ENCODE data around the gene TRAP1. TPM values are rescaled to one million over a fixed set of nuclear protein-coding genes. Genes with fewer than 3 reads are reported as not detected.

TRAP1 gene
- total RNA-seq, 2 donors from 2014 or later, result 105 to 257 TPM

DNA sequence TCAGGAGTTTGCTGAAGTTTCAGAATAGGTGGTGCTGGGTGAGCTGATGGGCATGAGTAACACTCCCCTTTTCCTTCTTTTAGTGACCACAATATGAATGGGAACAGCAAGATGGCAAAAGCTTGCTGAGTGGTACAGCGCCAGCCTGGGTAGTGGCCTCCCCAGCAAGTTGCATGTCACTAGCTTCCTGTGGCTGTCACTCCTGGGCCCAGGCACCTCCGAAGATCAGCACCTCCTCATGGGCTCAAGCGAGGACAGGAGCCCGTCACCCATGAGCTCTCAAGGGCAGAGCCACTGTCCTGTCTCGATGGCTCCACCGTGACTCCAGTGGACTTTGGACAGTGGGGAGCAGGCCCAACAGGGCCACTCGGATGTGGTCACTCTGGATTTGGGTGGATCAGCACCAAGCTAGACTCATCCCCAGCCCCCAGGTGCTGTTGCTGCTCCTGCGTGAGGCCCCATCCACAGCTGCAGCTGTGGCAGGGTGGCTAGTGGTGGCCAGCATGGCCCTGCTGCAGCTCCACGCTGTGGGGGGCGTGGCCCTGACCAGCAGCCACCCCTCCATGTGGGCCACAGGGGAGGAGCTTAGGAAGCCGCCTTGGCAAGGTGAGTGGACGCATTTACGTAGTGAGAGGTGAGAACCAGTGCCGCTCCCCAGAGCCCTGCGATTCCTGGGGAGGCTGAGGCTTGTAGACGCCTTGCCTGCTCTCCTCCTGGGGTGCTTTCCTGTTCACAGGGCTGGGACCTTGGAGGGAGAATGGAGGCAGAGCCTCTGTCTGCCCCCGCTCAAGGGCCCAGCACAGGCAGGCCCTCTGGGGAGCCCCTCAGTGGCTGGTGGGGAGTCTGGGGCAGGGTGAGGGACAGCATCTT lies 76.5 kb downstream of the TRAP1 start:
- DNase-seq (ENCODE audit: low spot score) (no peak), ATAC-seq (peak in 1 of 2 donors; percentile 21)
- H3K27ac Mint-ChIP-seq, result peak overlapping the region in 1 of 2 donors; percentile 22
- no peak overlapping the region for H3K4me3 Mint-ChIP-seq
- no peaks in the 10 kb centered on the region for H3K9me3 Mint-ChIP-seq
- H3K36me3 Mint-ChIP-seq, result no peaks in the 10 kb centered on the region
- H3K4me1 Mint-ChIP-seq (ENCODE audit: low read depth in 2 of 2), result peaks cover 12 to 25% of the 10 kb centered on the region in 2 donors
- no peaks in the 10 kb centered on the region for H3K27me3 Mint-ChIP-seq

DNA sequence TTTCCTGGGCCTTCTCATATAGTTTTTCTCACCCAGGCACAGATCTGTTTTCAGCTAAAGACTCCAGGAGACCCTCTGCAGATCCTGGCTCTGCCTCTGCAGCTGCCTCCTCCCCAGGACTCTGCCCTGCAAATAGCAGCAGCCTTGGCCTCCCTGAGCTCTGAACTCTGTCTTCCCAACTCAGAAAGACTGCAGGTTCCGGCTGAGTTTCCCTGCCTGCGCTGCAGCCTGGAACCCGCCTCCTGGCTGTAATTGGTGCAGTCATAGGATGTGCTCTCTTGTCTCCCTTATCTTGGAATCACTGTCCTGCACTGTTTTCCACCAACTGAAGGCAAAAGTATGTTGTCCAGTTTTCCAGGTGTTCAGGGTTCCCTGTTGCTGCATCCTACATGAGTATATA lies 77.1 kb downstream of the TRAP1 start:
- H3K36me3 Mint-ChIP-seq, result no peaks in the 10 kb centered on the region

DNA sequence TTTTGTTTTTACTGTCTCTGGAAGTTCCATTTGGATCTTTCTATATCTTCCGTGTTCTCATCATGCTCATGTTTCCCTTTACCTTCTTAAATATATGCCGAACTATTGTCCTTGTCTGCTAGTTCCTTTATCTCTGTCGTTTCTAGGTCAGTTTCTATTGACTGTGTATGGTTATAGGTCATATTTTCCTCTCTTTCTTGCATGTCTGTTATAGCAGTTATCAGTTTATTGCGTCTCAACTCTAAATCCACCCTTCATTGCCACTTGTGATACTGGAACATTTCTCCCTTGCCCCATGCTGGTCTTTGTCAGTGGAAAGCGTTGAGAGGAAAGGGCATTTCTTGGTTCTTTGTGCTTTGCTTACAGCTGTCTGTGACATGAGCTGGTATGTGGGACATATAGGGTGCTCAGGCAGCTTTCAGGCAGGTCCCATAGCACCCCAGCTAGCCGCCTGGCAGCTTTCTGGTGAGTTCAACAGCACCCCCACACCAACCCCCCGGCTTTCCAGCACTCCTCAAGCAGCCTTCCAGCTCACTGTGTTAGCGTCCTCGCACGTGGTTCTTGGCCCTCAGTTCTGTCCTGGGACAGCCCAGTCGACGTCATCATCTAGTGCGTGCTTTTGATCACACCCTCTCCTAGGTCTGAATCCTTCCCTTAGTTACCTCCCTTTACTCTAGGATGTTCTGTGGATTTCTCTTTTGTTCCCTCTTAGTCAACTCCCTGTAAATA lies 78.2 kb downstream of the TRAP1 start:
- H3K9me3 Mint-ChIP-seq, result no peaks in the 10 kb centered on the region
- H3K4me3 Mint-ChIP-seq, result no peak overlapping the region
- H3K36me3 Mint-ChIP-seq, result no peaks in the 10 kb centered on the region
- no peak overlapping the region for H3K27ac Mint-ChIP-seq
- no peaks in the 10 kb centered on the region for H3K27me3 Mint-ChIP-seq
- DNase-seq (ENCODE audit: low spot score), result no peak
- ATAC-seq, result no peak
- H3K4me1 Mint-ChIP-seq (ENCODE audit: low read depth in 2 of 2), result peaks cover 12 to 26% of the 10 kb centered on the region in 2 donors

More for the DNA sequence above, 77.1 kb downstream of the TRAP1 start:
- Mint-ChIP-seq H3K27ac (peak overlapping the region in 1 of 2 donors; percentile 22), H3K9me3 (no peaks in the 10 kb centered on the region), H3K4me1 (ENCODE audit: low read depth in 2 of 2) (peaks cover 12 to 26% of the 10 kb centered on the region in 2 donors), H3K27me3 (no peaks in the 10 kb centered on the region), H3K4me3 (no peak overlapping the region)
- DNase-seq (ENCODE audit: low spot score) (no peak), ATAC-seq (no peak)

DNA sequence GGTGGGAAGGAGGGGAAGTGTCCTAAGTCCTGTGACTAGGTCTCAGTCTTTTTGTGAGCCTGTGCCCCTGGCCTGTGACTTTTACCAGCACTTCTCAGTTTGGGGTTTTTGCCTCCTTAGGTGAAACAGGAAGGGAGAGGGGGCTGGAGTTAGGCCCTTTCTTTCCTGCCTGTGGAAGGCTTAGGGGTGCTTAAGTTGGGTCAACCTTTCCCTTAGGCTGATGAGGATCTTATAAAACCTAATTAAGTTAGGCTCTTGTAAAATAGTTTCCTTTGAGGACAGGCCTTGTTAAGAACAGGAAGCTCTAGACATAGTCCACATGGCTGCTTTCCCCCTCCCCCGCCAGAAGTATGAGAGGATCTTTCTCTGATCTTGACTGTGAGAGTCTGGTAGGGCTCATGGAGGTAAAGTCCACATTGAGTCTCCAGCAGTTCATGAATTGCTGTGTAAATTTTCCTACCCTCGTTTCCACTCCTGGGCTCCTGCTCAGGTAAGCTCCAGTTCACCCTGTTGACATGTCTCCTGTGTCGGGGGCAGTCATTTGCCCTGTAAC lies 79.9 kb downstream of the TRAP1 start:
- DNase-seq (ENCODE audit: low spot score) (no peak), ATAC-seq (peak in 1 of 2 donors; percentile 61)
- Mint-ChIP-seq H3K4me1 (ENCODE audit: low read depth in 2 of 2) (peaks cover 12 to 30% of the 10 kb centered on the region in 2 donors), H3K27me3 (no peaks in the 10 kb centered on the region), H3K36me3 (no peaks in the 10 kb centered on the region), H3K27ac (peak overlapping the region; percentile 52 to 85), H3K9me3 (no peaks in the 10 kb centered on the region), H3K4me3 (no peak overlapping the region)

DNA sequence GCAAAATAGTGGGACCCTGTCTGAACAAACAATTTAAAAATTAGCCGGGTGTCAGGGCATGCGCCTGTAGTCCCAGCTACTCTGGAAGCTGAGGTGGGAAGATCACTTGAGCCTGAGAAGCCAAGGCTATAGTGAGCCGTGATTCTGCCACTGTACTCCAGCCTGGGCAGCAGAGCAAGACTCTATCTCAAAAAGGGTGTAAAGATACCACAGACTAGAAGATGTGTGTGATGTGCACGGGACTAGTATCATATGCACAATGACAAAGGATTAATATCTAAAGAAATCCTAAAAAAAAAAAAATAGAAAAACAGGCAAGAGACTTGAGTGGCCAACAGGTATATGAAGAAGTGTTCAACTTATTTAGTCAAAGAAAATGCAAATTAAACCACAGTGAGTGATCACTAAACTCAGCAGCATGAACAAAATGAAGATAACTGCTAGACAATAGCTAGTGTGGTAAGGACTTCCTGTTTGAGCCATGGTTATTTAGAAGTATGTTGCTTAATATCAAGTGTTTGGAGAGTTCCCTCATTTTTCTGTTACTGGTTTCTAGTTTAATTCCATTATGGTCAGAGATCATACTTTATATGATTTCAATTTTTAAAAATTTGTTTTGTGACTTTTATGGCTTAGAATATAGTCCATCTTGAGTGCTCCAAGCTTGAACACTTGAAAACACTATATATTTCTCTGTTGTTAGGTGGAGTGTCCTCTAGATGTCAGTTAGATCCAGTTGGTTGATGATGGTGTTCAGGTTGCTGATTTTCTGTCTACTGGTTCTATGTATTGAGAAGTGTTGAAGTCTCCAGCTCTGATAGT lies 91.2 kb downstream of the TRAP1 start:
- peak overlapping the region; percentile 59 for H3K4me3 Mint-ChIP-seq
- H3K27ac Mint-ChIP-seq, result peak overlapping the region; percentile 81
- no peaks in the 10 kb centered on the region for H3K36me3 Mint-ChIP-seq
- H3K4me1 Mint-ChIP-seq (ENCODE audit: low read depth in 2 of 2), result peaks cover 22 to 41% of the 10 kb centered on the region in 2 donors
- DNase-seq (ENCODE audit: low spot score) (no peak), ATAC-seq (peak; percentile 85 to 94)
- H3K27me3 Mint-ChIP-seq, result no peaks in the 10 kb centered on the region
- no peaks in the 10 kb centered on the region for H3K9me3 Mint-ChIP-seq

DNA sequence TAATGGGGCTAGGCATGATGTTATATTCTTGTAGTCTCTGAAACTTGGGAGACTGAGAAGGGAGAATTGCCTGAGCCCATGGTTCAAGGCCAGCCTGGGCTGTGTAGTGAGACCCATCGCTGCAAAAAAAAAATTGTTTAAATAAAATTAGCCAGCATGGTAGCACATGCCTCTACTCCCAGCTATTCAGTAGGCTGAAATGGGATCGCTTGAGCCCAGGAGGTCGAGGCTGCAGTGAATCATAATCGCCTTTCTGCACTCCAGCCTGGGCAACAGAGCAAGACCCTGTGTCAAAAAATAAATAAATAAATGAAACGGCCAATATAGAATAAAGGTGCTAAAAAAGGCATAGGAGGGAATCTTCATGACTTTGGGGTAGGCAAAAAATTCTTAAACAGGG lies 92.0 kb downstream of the TRAP1 start:
- Mint-ChIP-seq H3K27ac (peak overlapping the region; percentile 81), H3K27me3 (no peaks in the 10 kb centered on the region), H3K4me1 (ENCODE audit: low read depth in 2 of 2) (peaks cover 22 to 42% of the 10 kb centered on the region in 2 donors), H3K36me3 (no peaks in the 10 kb centered on the region), H3K4me3 (peak overlapping the region; percentile 59), H3K9me3 (no peaks in the 10 kb centered on the region)
- DNase-seq (ENCODE audit: low spot score) (no peak), ATAC-seq (no peak)

DNA sequence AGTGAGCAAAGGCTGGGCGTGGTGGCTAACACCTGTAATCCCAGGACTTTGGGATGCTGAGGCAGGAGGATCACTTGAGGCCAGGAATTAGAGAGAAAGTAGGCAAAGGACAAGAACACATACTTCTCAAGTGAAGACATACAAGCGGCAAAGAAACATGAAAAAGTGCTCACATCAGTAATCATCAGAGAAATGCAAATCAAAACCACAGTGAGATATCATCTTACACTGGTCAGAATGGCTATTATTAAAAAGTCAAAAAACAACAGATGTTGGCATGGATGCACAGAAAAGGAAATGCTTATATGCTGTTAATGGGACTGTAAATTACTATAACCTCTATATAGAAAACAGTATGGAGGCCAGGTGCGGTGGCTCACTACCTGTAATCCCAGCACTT lies 93.7 kb downstream of the TRAP1 start:
- DNase-seq (ENCODE audit: low spot score), result no peak
- no peaks in the 10 kb centered on the region for H3K36me3 Mint-ChIP-seq

DNA sequence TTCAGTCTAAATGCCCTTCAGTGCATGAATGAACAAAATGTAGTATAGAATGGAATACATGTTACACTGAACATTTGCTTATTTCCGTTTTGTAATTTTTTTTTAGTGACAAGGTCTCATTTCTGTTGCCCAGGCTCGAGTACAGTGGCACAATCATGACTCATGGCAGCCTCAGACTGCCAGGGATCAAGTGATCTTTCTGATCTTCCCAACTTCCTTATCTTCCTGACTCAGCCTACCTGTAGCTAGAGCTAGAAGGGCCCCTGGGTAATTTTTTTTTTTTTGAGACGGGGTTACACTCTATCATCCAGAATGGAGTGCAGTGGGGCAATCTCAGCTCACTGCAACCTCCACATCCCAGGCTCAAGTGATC lies 98.6 kb downstream of the TRAP1 start:
- ATAC-seq (no peak), DNase-seq (ENCODE audit: low spot score) (no peak)
- Mint-ChIP-seq H3K27me3 (no peaks in the 10 kb centered on the region), H3K4me3 (no peak overlapping the region), H3K27ac (no peak overlapping the region), H3K4me1 (ENCODE audit: low read depth in 2 of 2) (peaks cover 19 to 26% of the 10 kb centered on the region in 2 donors), H3K36me3 (peaks cover 8% of the 10 kb centered on the region), H3K9me3 (no peaks in the 10 kb centered on the region)

More for the DNA sequence above, 93.7 kb downstream of the TRAP1 start:
- H3K4me3 Mint-ChIP-seq, result no peak overlapping the region
- H3K27me3 Mint-ChIP-seq, result no peaks in the 10 kb centered on the region
- ATAC-seq, result no peak
- peak overlapping the region in 1 of 2 donors; percentile 3 for H3K27ac Mint-ChIP-seq
- H3K9me3 Mint-ChIP-seq, result no peaks in the 10 kb centered on the region
- H3K4me1 Mint-ChIP-seq (ENCODE audit: low read depth in 2 of 2), result peaks cover 20 to 35% of the 10 kb centered on the region in 2 donors

DNA sequence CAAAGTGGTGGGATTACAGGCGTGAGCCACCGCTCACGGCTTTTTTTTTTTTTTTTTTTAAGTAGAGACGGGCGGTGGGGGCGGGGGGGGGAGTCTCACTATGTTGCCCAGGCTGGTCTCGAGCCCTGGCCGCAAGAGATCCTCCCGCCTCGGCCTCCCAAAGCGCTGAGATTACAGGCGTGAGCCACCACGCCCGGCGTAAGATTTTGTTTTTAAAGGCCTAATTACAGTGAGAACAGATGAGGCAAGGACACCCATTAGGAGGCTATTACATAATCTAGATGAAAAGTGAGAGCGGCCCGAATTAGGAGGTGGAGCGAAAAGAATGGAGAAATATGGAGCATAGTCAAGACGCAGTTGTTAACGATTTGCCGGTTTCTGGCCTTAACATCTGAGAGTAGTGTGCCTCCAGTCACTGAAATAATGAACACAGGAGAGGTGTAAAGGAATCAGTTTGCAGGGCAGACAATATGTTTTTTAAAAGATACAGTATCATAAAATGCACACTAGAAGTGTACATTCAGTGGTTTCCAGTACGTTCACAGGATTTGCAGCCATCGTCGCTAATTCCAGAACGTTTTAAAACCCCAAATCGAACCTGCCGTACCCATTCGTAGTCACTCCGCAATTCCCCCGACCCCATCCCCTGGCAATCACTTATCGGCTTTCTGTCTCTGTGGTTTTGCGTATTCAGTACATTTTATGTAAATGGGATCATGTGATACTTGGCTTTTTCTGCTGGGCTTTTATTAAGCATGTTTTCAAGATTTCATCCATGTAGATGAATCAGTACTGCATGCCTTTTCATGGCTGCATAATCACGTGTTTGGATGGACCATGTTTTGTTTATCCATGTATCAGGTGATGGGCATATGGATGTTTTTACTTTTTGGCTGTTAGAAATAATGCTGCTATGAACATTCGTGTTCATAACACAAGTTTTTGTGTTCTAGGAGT lies 104.5 kb downstream of the TRAP1 start:
- no peak for DNase-seq (ENCODE audit: low spot score)
- peaks cover 11% of the 10 kb centered on the region for H3K36me3 Mint-ChIP-seq

DNA sequence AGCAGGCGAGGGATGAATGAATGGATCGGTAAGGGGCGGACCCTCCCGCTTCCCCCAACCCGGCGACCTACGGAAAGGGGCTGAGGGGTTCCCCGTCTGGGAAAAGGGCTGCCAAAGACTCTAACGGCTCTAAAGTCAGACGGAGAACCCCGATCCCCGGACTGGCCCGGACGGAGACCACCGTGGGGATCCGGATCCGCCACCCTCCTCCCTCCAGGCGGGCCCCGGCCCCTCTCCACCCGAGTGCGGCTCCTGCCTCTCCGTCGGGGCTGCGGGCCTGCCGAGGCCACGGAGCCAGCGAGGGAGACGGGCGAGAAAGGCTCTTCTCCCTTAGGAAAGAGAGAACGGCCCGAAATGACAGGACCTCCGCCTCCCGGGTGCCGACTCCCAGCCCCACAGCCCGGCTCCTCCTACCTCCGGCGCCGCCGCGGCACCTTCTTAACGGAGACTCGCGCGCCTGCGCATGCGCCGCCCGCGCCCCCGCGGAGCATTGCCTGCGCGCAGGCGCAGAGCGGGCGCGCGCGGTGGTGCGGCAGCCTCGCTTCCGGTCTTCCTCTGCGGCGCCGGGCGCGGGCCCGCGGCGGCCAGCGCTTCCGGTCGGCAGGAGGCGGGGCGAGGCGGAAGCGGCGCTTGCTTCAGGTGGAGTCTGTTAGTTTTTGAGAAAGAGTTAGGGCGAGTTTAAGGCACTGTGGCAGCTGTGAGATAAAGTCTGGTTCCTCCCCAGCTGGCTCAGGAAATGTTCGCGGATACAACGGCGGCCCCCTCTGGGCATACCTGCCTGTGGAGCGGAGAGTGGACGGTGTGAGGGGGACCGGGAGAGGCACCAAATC lies 106.0 kb downstream of the TRAP1 start, which contains the start of gene SLX4:
Gene SLX4, minus strand, starts transcription at position 461 of the 830 bp plus-strand sequence. CDS start 2,642 bp downstream, outside the sequence.
- H3K27ac Mint-ChIP-seq, result peak within 1 kb of the TSS; percentile 89 to 97
- H3K9me3 Mint-ChIP-seq, result no peaks in the 10 kb centered on the region
- DNase-seq (ENCODE audit: low spot score) (peak; percentile 96), ATAC-seq (peak; percentile 96 to 98)
- H3K27me3 Mint-ChIP-seq, result no peaks in the 10 kb centered on the region
- H3K36me3 Mint-ChIP-seq, result peaks cover 13% of the 10 kb centered on the region
- peak within 1 kb of the TSS; percentile 96 for H3K4me3 Mint-ChIP-seq
- peaks cover 43 to 53% of the 10 kb centered on the region in 2 donors for H3K4me1 Mint-ChIP-seq (ENCODE audit: low read depth in 2 of 2)

More for the DNA sequence above, 104.5 kb downstream of the TRAP1 start:
- H3K27ac Mint-ChIP-seq, result peak overlapping the region; percentile 89 to 97
- no peaks in the 10 kb centered on the region for H3K27me3 Mint-ChIP-seq
- ATAC-seq, result no peak
- H3K9me3 Mint-ChIP-seq, result no peaks in the 10 kb centered on the region
- peaks cover 40 to 49% of the 10 kb centered on the region in 2 donors for H3K4me1 Mint-ChIP-seq (ENCODE audit: low read depth in 2 of 2)
- H3K4me3 Mint-ChIP-seq, result peak overlapping the region; percentile 96

DNA sequence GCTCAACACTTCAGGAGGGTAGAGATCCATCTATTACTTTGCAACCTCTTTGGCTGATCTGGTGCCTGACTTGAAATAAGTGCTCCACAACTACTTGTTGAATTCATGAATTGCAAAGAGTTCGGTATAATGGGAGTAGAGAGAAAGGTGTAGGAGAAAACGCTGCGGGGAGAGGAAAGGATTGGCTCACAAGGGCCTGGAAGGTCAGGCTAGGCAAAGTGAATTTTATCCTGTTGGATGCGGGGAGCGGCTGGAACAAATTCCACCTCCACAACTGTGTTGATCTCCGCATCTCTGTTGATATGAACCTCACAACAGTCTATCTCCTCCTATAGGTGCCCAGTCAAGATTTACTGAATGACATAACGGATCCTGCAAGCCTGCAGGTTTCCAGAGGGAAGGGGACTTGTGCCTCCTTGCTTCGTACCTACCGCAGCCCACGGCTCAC lies 106.6 kb downstream of the TRAP1 start:
- peak overlapping the region; percentile 96 for H3K4me3 Mint-ChIP-seq
- DNase-seq (ENCODE audit: low spot score) (no peak), ATAC-seq (no peak)
- H3K36me3 Mint-ChIP-seq, result peaks cover 16% of the 10 kb centered on the region
- H3K4me1 Mint-ChIP-seq (ENCODE audit: low read depth in 2 of 2), result peaks cover 43 to 53% of the 10 kb centered on the region in 2 donors
- H3K27ac Mint-ChIP-seq, result peak overlapping the region; percentile 89 to 97
- no peaks in the 10 kb centered on the region for H3K9me3 Mint-ChIP-seq
- H3K27me3 Mint-ChIP-seq, result no peaks in the 10 kb centered on the region

Measured in natural killer cell treated with Interleukin-12 subunit alpha and Interleukin-12 subunit beta and Interleukin-15 and Interleukin-18, amount 100 ng/mL, for 72 hours (primary cell).